ENCODE results near the gene HPS4. TPM values are rescaled to one million over a fixed set of nuclear protein-coding genes. Genes with fewer than 3 reads are reported as not detected.

Gene HPS4
- total RNA-seq, 1 experiment from 2014 or later, result 19.8 TPM

- no peak for DNase-seq (ENCODE audit: low spot score)
Measured at GRCh38 chr22:26466196-26466595, 17.4 kb downstream of the HPS4 start.

GRCh38 chr22:26464312-26464711, 19.3 kb downstream of the HPS4 start:
- no peak for DNase-seq (ENCODE audit: low spot score)

- DNase-seq (ENCODE audit: low spot score), result no peak
Measured at GRCh38 chr22:26463688-26464087, 19.9 kb downstream of the HPS4 start.

- no peak for DNase-seq (ENCODE audit: low spot score)
Measured at GRCh38 chr22:26463101-26463661, 20.4 kb downstream of the HPS4 start.

GRCh38 chr22:26462641-26463040, 20.9 kb downstream of the HPS4 start:
- DNase-seq (ENCODE audit: low spot score), result no peak

- no peak for DNase-seq (ENCODE audit: low spot score)
Measured at GRCh38 chr22:26462051-26462450, 21.5 kb downstream of the HPS4 start.

- DNase-seq (ENCODE audit: low spot score), result no peak
Measured at GRCh38 chr22:26461188-26461810, 22.3 kb downstream of the HPS4 start.

GRCh38 chr22:26460202-26460601, 23.4 kb downstream of the HPS4 start:
- DNase-seq (ENCODE audit: low spot score), result no peak

GRCh38 chr22:26457661-26458272, 25.8 kb downstream of the HPS4 start:
- DNase-seq (ENCODE audit: low spot score), result no peak

- no peak for DNase-seq (ENCODE audit: low spot score)
Measured at GRCh38 chr22:26453812-26454500, 29.6 kb downstream of the HPS4 start.

GRCh38 chr22:26453216-26453615, 30.4 kb downstream of the HPS4 start:
- no peak for DNase-seq (ENCODE audit: low spot score)

- DNase-seq (ENCODE audit: low spot score), result no peak
Measured at GRCh38 chr22:26452236-26453016, 31.2 kb downstream of the HPS4 start.

- no peak for DNase-seq (ENCODE audit: low spot score)
Measured at GRCh38 chr22:26450453-26451185, 33.0 kb downstream of the HPS4 start.

GRCh38 chr22:26448941-26449340, 34.6 kb downstream of the HPS4 start:
- no peak for DNase-seq (ENCODE audit: low spot score)

GRCh38 chr22:26448334-26448733, 35.2 kb downstream of the HPS4 start:
- DNase-seq (ENCODE audit: low spot score), result no peak

GRCh38 chr22:26447584-26448329, 35.8 kb downstream of the HPS4 start:
- no peak for DNase-seq (ENCODE audit: low spot score)

GRCh38 chr22:26446808-26447515, 36.6 kb downstream of the HPS4 start:
- no peak for DNase-seq (ENCODE audit: low spot score)

- no peak for DNase-seq (ENCODE audit: low spot score)
Measured at GRCh38 chr22:26445577-26446275, 37.9 kb downstream of the HPS4 start.

GRCh38 chr22:26444777-26445176, 38.8 kb downstream of the HPS4 start:
- no peak for DNase-seq (ENCODE audit: low spot score)

Measured in H4 (cell line).